Ishikawa (cell line): ENCODE results near the gene INPP5J.

ENCODE experiments used
- CEBPB ChIP-seq: IDR thresholded peaks from 2 replicates; pipeline ENCODE4 v1.6.1; 2012
- CREB1 ChIP-seq: IDR thresholded peaks from 2 replicates; pipeline ENCODE4 v1.6.1; 2012; ENCODE audit warnings: low read depth
- EGR1 ChIP-seq: IDR thresholded peaks from 2 replicates; pipeline ENCODE4 v1.6.1; 2012
- EP300 ChIP-seq: IDR thresholded peaks from 2 replicates; pipeline ENCODE4 v1.6.1; 2012; ENCODE audit warnings: borderline replicate concordance
- FOXM1 ChIP-seq: IDR thresholded peaks from 2 replicates; pipeline ENCODE4 v1.6.1; 2012; ENCODE audit warnings: low read depth, borderline replicate concordance
- MAX ChIP-seq: IDR thresholded peaks from 2 replicates; pipeline ENCODE4 v1.6.1; 2012
- NFIC ChIP-seq: IDR thresholded peaks from 2 replicates; pipeline ENCODE4 v1.6.1; 2012
- RAD21 ChIP-seq: IDR thresholded peaks from 2 replicates; pipeline ENCODE4 v1.6.1; 2012; ENCODE audit warnings: low read depth
- TAF1 ChIP-seq: IDR thresholded peaks from 2 replicates; pipeline ENCODE4 v1.6.1; 2012; ENCODE audit warnings: low read depth, mild to moderate bottlenecking
- TCF12 ChIP-seq: IDR thresholded peaks from 2 replicates; pipeline ENCODE4 v1.6.1; 2012; ENCODE audit warnings: low read depth
- TEAD4 ChIP-seq: IDR thresholded peaks from 2 replicates; pipeline ENCODE4 v1.6.1; 2012
- USF1 ChIP-seq: IDR thresholded peaks from 2 replicates; pipeline ENCODE4 v1.6.1; 2012
- YY1 ChIP-seq: IDR thresholded peaks from 2 replicates; pipeline ENCODE4 v1.6.1; 2012; ENCODE audit warnings: low read depth
- ZBTB7A ChIP-seq: IDR thresholded peaks from 2 replicates; pipeline ENCODE4 v1.6.1; 2012; ENCODE audit warnings: low read depth
- TF ChIP-seq, protein P1 (sequence below): IDR thresholded peaks from 2 replicates; pipeline ENCODE4 v1.6.1; 2012; ENCODE audit warnings: low read depth, mild to moderate bottlenecking

Gene INPP5J

GRCh38 chr22:31133911-31134310, 11.1 kb downstream of the INPP5J start:
- TF ChIP-seq TAF1 (no peak), NFIC (no peak), EGR1 (no peak), TCF12 (no peak), EP300 (no peak), YY1 (no peak), CEBPB (no peak), TEAD4 (no peak)

DNA sequence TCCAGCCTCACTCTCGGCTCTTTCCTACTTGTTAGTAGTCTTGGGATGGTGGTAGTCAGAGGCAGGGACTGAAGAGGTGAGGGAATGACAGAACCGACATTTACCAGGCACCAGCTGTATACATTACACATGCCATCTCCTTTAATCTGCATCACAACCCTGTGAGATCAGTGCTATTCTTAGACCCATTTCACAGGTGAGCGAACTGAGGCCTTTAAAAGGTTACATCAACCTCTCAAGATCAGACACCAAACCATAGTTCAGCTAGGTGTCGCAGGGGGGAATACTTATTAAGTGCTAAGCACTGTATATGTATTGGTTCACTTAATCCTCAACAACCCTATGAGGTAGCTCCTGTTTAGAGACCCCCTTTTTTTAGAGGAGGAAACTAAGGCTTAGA, 11.9 kb downstream of the INPP5J start:
- no peak for TF ChIP-seq RAD21
- TF ChIP-seq ZBTB7A: no peak
- TF ChIP-seq TCF12: no peak
- TF ChIP-seq EGR1: no peak
- no peak for TF ChIP-seq TEAD4
- TF ChIP-seq CEBPB: no peak

DNA sequence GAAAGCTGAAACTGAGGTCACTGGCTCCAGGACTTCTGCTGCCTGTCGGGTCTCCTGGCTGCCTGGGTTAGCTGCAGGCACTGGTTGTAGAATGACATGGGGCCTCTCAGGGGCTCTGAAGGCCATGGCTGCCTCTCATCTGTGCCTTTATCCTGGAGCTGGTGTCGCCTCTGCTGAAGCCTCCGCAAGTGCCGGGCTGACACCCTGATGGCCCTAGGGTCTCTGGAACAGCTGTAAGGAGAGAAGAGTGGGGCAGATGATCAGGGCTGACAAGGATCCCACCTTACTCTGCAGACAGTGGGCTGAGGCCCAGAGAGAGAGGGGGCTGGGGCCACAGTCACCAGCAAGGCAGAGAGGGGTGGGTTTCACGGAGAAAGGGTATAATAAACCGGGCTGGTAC, 12.9 kb downstream of the INPP5J start:
- TF ChIP-seq USF1: no peak
- TF ChIP-seq RAD21: no peak
- no peak for TF ChIP-seq CREB1
- TF ChIP-seq FOXM1: no peak
- no peak for TF ChIP-seq MAX
- TF ChIP-seq EGR1: no peak

DNA sequence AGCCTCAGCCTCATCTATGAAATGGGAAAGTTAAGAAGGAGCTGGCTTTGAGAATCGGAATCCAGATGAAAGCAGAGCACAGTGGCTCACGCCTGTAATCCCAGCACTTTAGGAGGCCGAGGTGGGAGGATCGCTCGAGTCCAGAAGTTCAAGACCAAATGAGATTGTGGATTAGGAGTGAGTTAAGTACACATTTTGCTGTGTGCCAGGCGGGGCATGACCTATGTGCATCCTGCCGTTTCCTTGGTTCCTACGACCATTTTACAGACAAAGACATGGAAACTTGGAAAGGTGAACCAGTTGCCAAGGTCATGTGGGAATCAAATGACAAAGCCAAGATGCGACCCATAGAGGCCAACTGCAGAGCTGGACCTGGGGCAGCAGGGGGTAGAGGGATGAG, 13.4 kb downstream of the INPP5J start:
- TF ChIP-seq ZBTB7A: no peak
- TF ChIP-seq, protein P1, sequence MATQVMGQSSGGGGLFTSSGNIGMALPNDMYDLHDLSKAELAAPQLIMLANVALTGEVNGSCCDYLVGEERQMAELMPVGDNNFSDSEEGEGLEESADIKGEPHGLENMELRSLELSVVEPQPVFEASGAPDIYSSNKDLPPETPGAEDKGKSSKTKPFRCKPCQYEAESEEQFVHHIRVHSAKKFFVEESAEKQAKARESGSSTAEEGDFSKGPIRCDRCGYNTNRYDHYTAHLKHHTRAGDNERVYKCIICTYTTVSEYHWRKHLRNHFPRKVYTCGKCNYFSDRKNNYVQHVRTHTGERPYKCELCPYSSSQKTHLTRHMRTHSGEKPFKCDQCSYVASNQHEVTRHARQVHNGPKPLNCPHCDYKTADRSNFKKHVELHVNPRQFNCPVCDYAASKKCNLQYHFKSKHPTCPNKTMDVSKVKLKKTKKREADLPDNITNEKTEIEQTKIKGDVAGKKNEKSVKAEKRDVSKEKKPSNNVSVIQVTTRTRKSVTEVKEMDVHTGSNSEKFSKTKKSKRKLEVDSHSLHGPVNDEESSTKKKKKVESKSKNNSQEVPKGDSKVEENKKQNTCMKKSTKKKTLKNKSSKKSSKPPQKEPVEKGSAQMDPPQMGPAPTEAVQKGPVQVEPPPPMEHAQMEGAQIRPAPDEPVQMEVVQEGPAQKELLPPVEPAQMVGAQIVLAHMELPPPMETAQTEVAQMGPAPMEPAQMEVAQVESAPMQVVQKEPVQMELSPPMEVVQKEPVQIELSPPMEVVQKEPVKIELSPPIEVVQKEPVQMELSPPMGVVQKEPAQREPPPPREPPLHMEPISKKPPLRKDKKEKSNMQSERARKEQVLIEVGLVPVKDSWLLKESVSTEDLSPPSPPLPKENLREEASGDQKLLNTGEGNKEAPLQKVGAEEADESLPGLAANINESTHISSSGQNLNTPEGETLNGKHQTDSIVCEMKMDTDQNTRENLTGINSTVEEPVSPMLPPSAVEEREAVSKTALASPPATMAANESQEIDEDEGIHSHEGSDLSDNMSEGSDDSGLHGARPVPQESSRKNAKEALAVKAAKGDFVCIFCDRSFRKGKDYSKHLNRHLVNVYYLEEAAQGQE: no peak
- no peak for TF ChIP-seq CREB1
- TF ChIP-seq NFIC: no peak
- TF ChIP-seq MAX: no peak
- TF ChIP-seq TCF12: no peak
- no peak for TF ChIP-seq EGR1
- no peak for TF ChIP-seq RAD21
- no peak for TF ChIP-seq EP300
- no peak for TF ChIP-seq CEBPB
- TF ChIP-seq FOXM1: no peak
- TF ChIP-seq TEAD4: no peak
- no peak for TF ChIP-seq USF1
- no peak for TF ChIP-seq YY1
- TF ChIP-seq TAF1: no peak

GRCh38 chr22:31136711-31137110, 13.9 kb downstream of the INPP5J start:
- TF ChIP-seq USF1 (no peak), EGR1 (no peak), ZBTB7A (no peak), TAF1 (no peak), YY1 (no peak), RAD21 (no peak), TEAD4 (no peak), EP300 (no peak), CREB1 (no peak), TCF12 (no peak), FOXM1 (no peak), CEBPB (no peak), NFIC (no peak), MAX (no peak)
- TF ChIP-seq, protein P1: no peak

GRCh38 chr22:31137721-31138120, 15.0 kb downstream of the INPP5J start:
- TF ChIP-seq CEBPB: no peak
- no peak for TF ChIP-seq EP300
- TF ChIP-seq MAX: no peak
- no peak for TF ChIP-seq FOXM1
- TF ChIP-seq, protein P1: no peak
- no peak for TF ChIP-seq RAD21
- no peak for TF ChIP-seq YY1
- TF ChIP-seq EGR1: no peak
- TF ChIP-seq TEAD4: no peak
- TF ChIP-seq USF1: no peak
- no peak for TF ChIP-seq CREB1
- no peak for TF ChIP-seq NFIC
- TF ChIP-seq TCF12: no peak
- TF ChIP-seq ZBTB7A: no peak
- TF ChIP-seq TAF1: no peak
